K562 (cell line): ENCODE measurements around the gene LUC7L3. TPM values are rescaled to one million over a fixed set of nuclear protein-coding genes. Genes with fewer than 3 reads are reported as not detected.

Experiments
- ARHGAP35 ChIP-seq: fragments of 450-650 bp; IDR thresholded peaks from 2 replicates; pipeline ENCODE4 v1.6.1; 2018; ENCODE audit not compliant: partially characterized antibody
- BRF1 ChIP-seq: IDR thresholded peaks from 3 replicates; pipeline ENCODE4 v1.6.1; 2011; ENCODE audit warnings: borderline replicate concordance, mild to moderate bottlenecking; ENCODE audit not compliant: insufficient read length; ENCODE audit errors: extremely low read depth
- CEBPG ChIP-seq, 3 experiments: fragments of 200-800 bp in 1 of 3; sonication (Bioruptor generic) in 1 of 3; sonication (generic) in 1 of 3; formaldehyde crosslinking in 1 of 3; IDR thresholded peaks in 2 of 3; conservative IDR thresholded peaks in 1 of 3; 2 replicates each; pipeline versions ENCODE4 v1.6.1 to v1.8.0; 2016 to 2022; ENCODE audit warnings: missing compliant biosample characterization in 2 of 3, missing genetic modification characterization in 2 of 3, mild to moderate bottlenecking in 1 of 3, missing genetic modification reagents in 1 of 3
- CHD4 ChIP-seq: fragments of 200-600 bp; sonication (generic); IDR thresholded peaks from 3 replicates; pipeline ENCODE4 v1.6.1; 2012; ENCODE audit warnings: low read depth, mild to moderate bottlenecking, mixed read lengths, low read length, inconsistent platforms; ENCODE audit not compliant: insufficient read depth, insufficient replicate concordance, poor library complexity, severe bottlenecking
- ETV6 ChIP-seq, 3 experiments: fragments of 150-350 bp in 1 of 3; sonication (generic) in 1 of 3; formaldehyde crosslinking in 1 of 3; IDR thresholded peaks; 2 replicates each; pipeline versions ENCODE4 v1.6.1 to v1.8.0; 2014 to 2022; ENCODE audit warnings: borderline replicate concordance in 2 of 3, low read depth in 2 of 3, antibody characterized with exemption in 1 of 3, low read length in 1 of 3, mild to moderate bottlenecking in 1 of 3, missing genetic modification reagents in 1 of 3
- FOSL1 ChIP-seq: fragments of 200-800 bp; sonication (Bioruptor generic); conservative IDR thresholded peaks from 2 replicates; pipeline ENCODE4 v1.6.1; 2016; ENCODE audit warnings: missing genetic modification characterization, missing compliant biosample characterization
- RFX5 ChIP-seq: IDR thresholded peaks from 2 replicates; pipeline ENCODE4 v1.6.1; 2011; ENCODE audit warnings: low read depth, mild to moderate bottlenecking, improper control_type of control experiment, low read length
- SAP30 ChIP-seq: fragments of 200-600 bp; sonication (generic); IDR thresholded peaks from 2 replicates; pipeline ENCODE4 v1.6.1; 2012; ENCODE audit warnings: borderline replicate concordance, low read depth, mild to moderate bottlenecking, moderate library complexity, low read length, control low read depth, inconsistent platforms; ENCODE audit not compliant: insufficient read depth, poor library complexity, severe bottlenecking
- SETDB1 ChIP-seq: IDR thresholded peaks from one replicate; pipeline ENCODE4 v1.6.1; 2012; ENCODE audit warnings: low read length, control low read depth, inconsistent platforms
- SIX5 ChIP-seq, 2 experiments: IDR thresholded peaks; 2 replicates each; pipeline ENCODE4 v1.6.1; 2011; ENCODE audit warnings: low read length in 2 of 2, borderline replicate concordance in 1 of 2, low read depth in 1 of 2, mild to moderate bottlenecking in 1 of 2, moderate library complexity in 1 of 2; ENCODE audit not compliant: insufficient read depth in 1 of 2
- TEAD1 ChIP-seq, 2 experiments: fragments of 450-650 bp in 1 of 2; sonication (generic) in 1 of 2; formaldehyde crosslinking; IDR thresholded peaks; 2 replicates each; pipeline versions ENCODE4 v1.4.0 to v1.8.0; 2020 to 2022; ENCODE audit warnings: mild to moderate bottlenecking in 2 of 2, missing genetic modification reagents in 1 of 2
- ZBED1 ChIP-seq: IDR thresholded peaks from 2 replicates; pipeline ENCODE4 v1.6.1; 2014
- ZEB2 ChIP-seq: fragments of 450-650 bp; IDR thresholded peaks from 2 replicates; pipeline ENCODE4 v1.6.1; 2016
- ZNF143 ChIP-seq: sonication (generic); formaldehyde crosslinking; IDR thresholded peaks from 2 replicates; pipeline ENCODE4 v1.9.0; 2022; ENCODE audit warnings: mild to moderate bottlenecking, missing genetic modification reagents
- ZNF232 ChIP-seq: sonication (generic); formaldehyde crosslinking; IDR thresholded peaks from 2 replicates; pipeline ENCODE4 v1.8.0; 2022; ENCODE audit warnings: mild to moderate bottlenecking, missing genetic modification reagents
- polyA plus RNA-seq, 8 experiments: library from polyadenylated mRNA; depleted of rRNA in 4 of 8; stranded (reverse) in 5 of 8; unstranded in 3 of 8; fragments of >200 nt; fragmentation: Nextera tagmentation in 2 of 8; fragmentation: Illumina TruSeq in 1 of 8; extraction: Ambion mirVana in 2 of 8; extraction: Trizol in 1 of 8; gene quantifications; 2 replicates each; pipeline versions ENCODE4 v1.2.1 to v1.2.3, GENCODE V29; 2011 to 2014; ENCODE audit warnings: inconsistent platforms in 1 of 8, missing spikeins in 1 of 8
- total RNA-seq, 7 experiments: library from RNA; depleted of rRNA in 6 of 7; stranded (reverse); fragments of >200 nt in 6 of 7; fragmentation: Illumina TruSeq in 2 of 7; extraction: Trizol in 2 of 7; gene quantifications; 2 replicates each; pipeline versions ENCODE4 v1.2.1 to v1.2.3, GENCODE V29; 2011 to 2021; ENCODE audit warnings: low replicate concordance in 1 of 7
- TF ChIP-seq, protein P1 (sequence below): IDR thresholded peaks from 2 replicates; pipeline ENCODE4 v1.6.1; 2012; ENCODE audit warnings: low read depth, low read length, improper control_type of control experiment, borderline replicate concordance
- TF ChIP-seq, protein P2 (sequence below): fragments of 450-650 bp; formaldehyde crosslinking; IDR thresholded peaks from 2 replicates; pipeline ENCODE4 v1.4.0; 2022; ENCODE audit warnings: mild to moderate bottlenecking, moderate library complexity
- TF ChIP-seq, protein P3 (sequence below): sonication (generic); formaldehyde crosslinking; IDR thresholded peaks from 2 replicates; pipeline ENCODE4 v1.8.0; 2022; ENCODE audit warnings: mild to moderate bottlenecking, missing genetic modification reagents

The LUC7L3 gene
- total and polyA plus RNA-seq, 9 of the 15 experiments (the other 6 are each of a cell fraction or from before 2014, with no cell fraction given) = 80.8 to 284 (median 127) TPM

DNA sequence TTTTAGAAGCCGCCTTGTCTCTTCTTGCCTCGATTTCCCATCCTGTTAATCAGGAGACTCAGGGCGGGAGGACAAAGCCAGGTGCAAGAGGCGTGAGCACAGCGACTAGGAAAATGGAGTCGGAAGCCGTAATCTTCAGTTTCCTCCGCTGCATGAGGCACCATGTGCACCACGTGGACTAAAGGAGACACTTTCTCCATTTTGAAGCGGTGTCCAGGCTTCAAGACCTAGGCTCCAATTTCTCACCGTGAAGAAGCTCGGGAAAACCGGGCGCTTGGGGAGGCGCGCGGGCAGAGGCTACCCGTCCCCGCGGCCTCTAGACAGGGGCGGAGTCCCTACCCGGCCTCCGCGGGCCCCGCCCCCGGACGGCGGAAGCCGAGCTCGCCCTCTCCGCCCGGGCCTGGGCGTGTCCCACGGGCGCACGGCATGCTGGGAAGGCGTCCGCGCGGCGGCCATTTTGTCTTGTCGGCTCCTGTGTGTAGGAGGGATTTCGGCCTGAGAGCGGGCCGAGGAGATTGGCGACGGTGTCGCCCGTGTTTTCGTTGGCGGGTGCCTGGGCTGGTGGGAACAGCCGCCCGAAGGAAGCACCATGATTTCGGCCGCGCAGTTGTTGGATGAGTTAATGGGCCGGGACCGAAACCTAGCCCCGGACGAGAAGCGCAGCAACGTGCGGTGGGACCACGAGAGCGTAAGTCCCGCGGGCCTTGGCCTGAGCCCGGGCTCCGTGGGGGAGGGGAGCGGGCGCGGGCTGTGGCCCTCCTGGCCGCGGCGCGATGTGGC is at the start of gene LUC7L3 (continued):
- TF ChIP-seq, protein P1, sequence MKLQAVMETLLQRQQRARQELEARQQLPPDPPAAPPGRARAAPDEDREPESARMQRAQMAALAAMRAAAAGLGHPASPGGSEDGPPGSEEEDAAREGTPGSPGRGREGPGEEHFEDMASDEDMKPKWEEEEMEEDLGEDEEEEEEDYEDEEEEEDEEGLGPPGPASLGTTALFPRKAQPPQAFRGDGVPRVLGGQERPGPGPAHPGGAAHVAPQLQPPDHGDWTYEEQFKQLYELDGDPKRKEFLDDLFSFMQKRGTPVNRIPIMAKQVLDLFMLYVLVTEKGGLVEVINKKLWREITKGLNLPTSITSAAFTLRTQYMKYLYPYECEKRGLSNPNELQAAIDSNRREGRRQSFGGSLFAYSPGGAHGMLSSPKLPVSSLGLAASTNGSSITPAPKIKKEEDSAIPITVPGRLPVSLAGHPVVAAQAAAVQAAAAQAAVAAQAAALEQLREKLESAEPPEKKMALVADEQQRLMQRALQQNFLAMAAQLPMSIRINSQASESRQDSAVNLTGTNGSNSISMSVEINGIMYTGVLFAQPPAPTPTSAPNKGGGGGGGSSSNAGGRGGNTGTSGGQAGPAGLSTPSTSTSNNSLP = no peak
- no peak for TF ChIP-seq ARHGAP35
- peak; percentile 16; the same call in 1 of the 2 replicates for TF ChIP-seq ZEB2
- TF ChIP-seq RFX5 = no peak
- no peak for TF ChIP-seq BRF1
- 0 out of 2 replicates have a peak, but pooled peaks have one; percentile 4 for TF ChIP-seq FOSL1 (tag)
- TF ChIP-seq, protein P2, sequence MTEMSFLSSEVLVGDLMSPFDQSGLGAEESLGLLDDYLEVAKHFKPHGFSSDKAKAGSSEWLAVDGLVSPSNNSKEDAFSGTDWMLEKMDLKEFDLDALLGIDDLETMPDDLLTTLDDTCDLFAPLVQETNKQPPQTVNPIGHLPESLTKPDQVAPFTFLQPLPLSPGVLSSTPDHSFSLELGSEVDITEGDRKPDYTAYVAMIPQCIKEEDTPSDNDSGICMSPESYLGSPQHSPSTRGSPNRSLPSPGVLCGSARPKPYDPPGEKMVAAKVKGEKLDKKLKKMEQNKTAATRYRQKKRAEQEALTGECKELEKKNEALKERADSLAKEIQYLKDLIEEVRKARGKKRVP (CRISPR knock-in tag) = peak; percentile 53; the same call in 1 of the 2 replicates
- no peak for TF ChIP-seq CHD4
- TF ChIP-seq ZNF232 (CRISPR knock-in tag) = no peak
- no peak for TF ChIP-seq SETDB1
- no peak for TF ChIP-seq SIX5 (IDR thresholded peaks at IDR 0.05; ENCODE audit: borderline replicate concordance in 1 of 2, insufficient read depth in 1 of 2, low read depth in 1 of 2, low read length in 2 of 2)
- TF ChIP-seq TEAD1 (CRISPR knock-in tag; IDR thresholded peaks at IDR 0.05) = peak in 1 of 2 experiments; percentile 69; a peak in 3 of 4 replicates
- TF ChIP-seq ETV6 (IDR thresholded peaks at IDR 0.05; ENCODE audit: borderline replicate concordance in 1 of 2, low read depth in 2 of 2, low read length in 1 of 2) = no peak
- peak; percentile 65; the same call in 1 of the 2 replicates for TF ChIP-seq ETV6 (CRISPR knock-in tag; IDR thresholded peaks at IDR 0.05; ENCODE audit: borderline replicate concordance)
- TF ChIP-seq CEBPG (CRISPR knock-in tag; IDR thresholded peaks at IDR 0.05) = peak; percentile 40; the same call in 1 of the 2 replicates
- TF ChIP-seq CEBPG (tag; conservative IDR thresholded peaks at IDR 0.05 in 1 of 2, IDR thresholded peaks at IDR 0.05 in 1 of 2) = no peak
- peak; percentile 61; the same call in 1 of the 2 replicates for TF ChIP-seq ZBED1
- peak; percentile 87 for TF ChIP-seq ZNF143 (CRISPR knock-in tag)
- TF ChIP-seq, protein P3, sequence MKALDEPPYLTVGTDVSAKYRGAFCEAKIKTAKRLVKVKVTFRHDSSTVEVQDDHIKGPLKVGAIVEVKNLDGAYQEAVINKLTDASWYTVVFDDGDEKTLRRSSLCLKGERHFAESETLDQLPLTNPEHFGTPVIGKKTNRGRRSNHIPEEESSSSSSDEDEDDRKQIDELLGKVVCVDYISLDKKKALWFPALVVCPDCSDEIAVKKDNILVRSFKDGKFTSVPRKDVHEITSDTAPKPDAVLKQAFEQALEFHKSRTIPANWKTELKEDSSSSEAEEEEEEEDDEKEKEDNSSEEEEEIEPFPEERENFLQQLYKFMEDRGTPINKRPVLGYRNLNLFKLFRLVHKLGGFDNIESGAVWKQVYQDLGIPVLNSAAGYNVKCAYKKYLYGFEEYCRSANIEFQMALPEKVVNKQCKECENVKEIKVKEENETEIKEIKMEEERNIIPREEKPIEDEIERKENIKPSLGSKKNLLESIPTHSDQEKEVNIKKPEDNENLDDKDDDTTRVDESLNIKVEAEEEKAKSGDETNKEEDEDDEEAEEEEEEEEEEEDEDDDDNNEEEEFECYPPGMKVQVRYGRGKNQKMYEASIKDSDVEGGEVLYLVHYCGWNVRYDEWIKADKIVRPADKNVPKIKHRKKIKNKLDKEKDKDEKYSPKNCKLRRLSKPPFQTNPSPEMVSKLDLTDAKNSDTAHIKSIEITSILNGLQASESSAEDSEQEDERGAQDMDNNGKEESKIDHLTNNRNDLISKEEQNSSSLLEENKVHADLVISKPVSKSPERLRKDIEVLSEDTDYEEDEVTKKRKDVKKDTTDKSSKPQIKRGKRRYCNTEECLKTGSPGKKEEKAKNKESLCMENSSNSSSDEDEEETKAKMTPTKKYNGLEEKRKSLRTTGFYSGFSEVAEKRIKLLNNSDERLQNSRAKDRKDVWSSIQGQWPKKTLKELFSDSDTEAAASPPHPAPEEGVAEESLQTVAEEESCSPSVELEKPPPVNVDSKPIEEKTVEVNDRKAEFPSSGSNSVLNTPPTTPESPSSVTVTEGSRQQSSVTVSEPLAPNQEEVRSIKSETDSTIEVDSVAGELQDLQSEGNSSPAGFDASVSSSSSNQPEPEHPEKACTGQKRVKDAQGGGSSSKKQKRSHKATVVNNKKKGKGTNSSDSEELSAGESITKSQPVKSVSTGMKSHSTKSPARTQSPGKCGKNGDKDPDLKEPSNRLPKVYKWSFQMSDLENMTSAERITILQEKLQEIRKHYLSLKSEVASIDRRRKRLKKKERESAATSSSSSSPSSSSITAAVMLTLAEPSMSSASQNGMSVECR (CRISPR knock-in tag) = peak; percentile 96
- TF ChIP-seq SAP30 = peak; percentile 45
